Activated T-cell treated with anti-CD3 and anti-CD28 coated beads for 4 hours (primary cell): ENCODE measurements around the gene ACOXL.

Experiments
- DNase-seq: peaks from one replicate; pipeline ENCODE4 v3.0.0-alpha.2; 2020

Gene ACOXL

GRCh38 chr2:110881908-110882307 lies 149.5 kb downstream of the ACOXL start:
- DNase-seq, result no peak

GRCh38 chr2:110883406-110883805 lies 151.0 kb downstream of the ACOXL start:
- DNase-seq, result no peak

- no peak for DNase-seq
These were observed 152.9 kb downstream of the ACOXL start for GRCh38 chr2:110885256-110885655.

- DNase-seq, result no peak
These were observed 154.6 kb downstream of the ACOXL start for GRCh38 chr2:110886826-110887573.

GRCh38 chr2:110888411-110888810 lies 156.0 kb downstream of the ACOXL start:
- DNase-seq, result no peak

- no peak for DNase-seq
These were observed 159.3 kb downstream of the ACOXL start for GRCh38 chr2:110891626-110892025.

- DNase-seq, result no peak
These were observed 163.9 kb downstream of the ACOXL start for GRCh38 chr2:110896226-110896625.

- DNase-seq, result no peak
These were observed 165.6 kb downstream of the ACOXL start for GRCh38 chr2:110897966-110898365.

GRCh38 chr2:110900191-110900590 lies 167.8 kb downstream of the ACOXL start:
- DNase-seq, result no peak

GRCh38 chr2:110903548-110903947 lies 171.2 kb downstream of the ACOXL start:
- DNase-seq, result no peak

- DNase-seq, result no peak
These were observed 171.9 kb downstream of the ACOXL start for GRCh38 chr2:110904116-110904778.

- no peak for DNase-seq
These were observed 172.4 kb downstream of the ACOXL start for GRCh38 chr2:110904779-110905148.

GRCh38 chr2:110905217-110905616 lies 172.8 kb downstream of the ACOXL start:
- no peak for DNase-seq

- DNase-seq, result no peak
These were observed 174.4 kb downstream of the ACOXL start for GRCh38 chr2:110906613-110907298.

GRCh38 chr2:110909501-110909900 lies 177.1 kb downstream of the ACOXL start:
- DNase-seq, result no peak

GRCh38 chr2:110910423-110910822 lies 178.1 kb downstream of the ACOXL start:
- DNase-seq, result no peak

- DNase-seq, result no peak
These were observed 187.4 kb downstream of the ACOXL start for GRCh38 chr2:110919738-110920137.

GRCh38 chr2:110925479-110925878 lies 193.1 kb downstream of the ACOXL start:
- no peak for DNase-seq

GRCh38 chr2:110927526-110927925 lies 195.2 kb downstream of the ACOXL start:
- no peak for DNase-seq

GRCh38 chr2:110929528-110929927 lies 197.2 kb downstream of the ACOXL start:
- no peak for DNase-seq

GRCh38 chr2:110931648-110932047 lies 199.3 kb downstream of the ACOXL start:
- DNase-seq, result no peak

- no peak for DNase-seq
These were observed 201.0 kb downstream of the ACOXL start for GRCh38 chr2:110933420-110933819.

- no peak for DNase-seq
These were observed 202.6 kb downstream of the ACOXL start for GRCh38 chr2:110934948-110935347.

- DNase-seq, result no peak
These were observed 208.1 kb downstream of the ACOXL start for GRCh38 chr2:110940376-110940910.
